Esophagus muscularis mucosa (tissue), 4 donors: ENCODE measurements around the gene P2RY6.

ENCODE experiments used
- CTCF ChIP-seq, 3 experiments: fragments of 200-600 bp in 2 of 3; fragments of 450-650 bp in 1 of 3; sonication (generic) in 2 of 3; IDR thresholded peaks; one replicate each; pipeline ENCODE4 v1.5.1; 2017 to 2019; ENCODE audit warnings: antibody characterized with exemption in 3 of 3, mild to moderate bottlenecking in 2 of 3, moderate library complexity in 1 of 3
- EP300 ChIP-seq: sonication (generic); formaldehyde crosslinking; IDR thresholded peaks from one replicate; pipeline ENCODE4 v1.6.1; 2017; ENCODE audit warnings: antibody characterized with exemption
- POLR2A ChIP-seq: fragments of 450-650 bp; IDR thresholded peaks from one replicate; pipeline ENCODE4 v1.6.1; 2017; ENCODE audit warnings: antibody characterized with exemption, moderate library complexity, mild to moderate bottlenecking, low read depth
- POLR2AphosphoS5 ChIP-seq, 2 donors: sonication (generic); formaldehyde crosslinking; IDR thresholded peaks; one replicate each; pipeline ENCODE4 v1.6.1; 2017; ENCODE audit warnings: antibody characterized with exemption in 2 of 2

- TF ChIP-seq CTCF (IDR thresholded peaks at IDR 0.05) (no peak), POLR2AphosphoS5 (IDR thresholded peaks at IDR 0.05) (no peak), POLR2A (no peak), EP300 (no peak)
These were observed 15.4 kb downstream of the P2RY6 start for GRCh38 chr11:73287400-73288101.
